ENCODE data around the gene PRSS27.

- TF ChIP-seq CTCF (IDR thresholded peaks at IDR 0.05) (no peak), POLR2A (IDR thresholded peaks at IDR 0.05) (no peak)
Measured at GRCh38 chr16:2701272-2701671, 18.8 kb downstream of the PRSS27 start.
